ENCODE measurements around the gene CDK12.

CDK12 gene

GRCh38 chr17:39548494-39549225 lies 87.4 kb downstream of the CDK12 start:
- Histone ChIP-seq H2AFZ (ENCODE audit: low read length, unreplicated experiment) (no peak overlapping the region), H3K27me3 (ENCODE audit: insufficient read depth, low read length) (no peaks in the 10 kb centered on the region), H3K36me3 (ENCODE audit: insufficient read depth, low read length) (no peaks in the 10 kb centered on the region; the same call in 1 of the 2 replicates), H3K79me2 (ENCODE audit: control insufficient read depth, insufficient read depth, low read length, unreplicated experiment) (no peaks in the 10 kb centered on the region), H3K4me3 (ENCODE audit: low read depth, low read length) (no peak overlapping the region), H3K4me1 (ENCODE audit: control insufficient read depth, insufficient read depth, low read length, unreplicated experiment) (peaks cover 29% of the 10 kb centered on the region), H3K27ac (ENCODE audit: low read depth, low read length) (no peak overlapping the region)

GRCh38 chr17:39549747-39550573 lies 88.7 kb downstream of the CDK12 start:
- no peak overlapping the region for H3K4me3 ChIP-seq (ENCODE audit: low read depth, low read length)

GRCh38 chr17:39551879-39552278 lies 90.6 kb downstream of the CDK12 start:
- Histone ChIP-seq H3K4me3 (ENCODE audit: low read depth, low read length) (no peak overlapping the region), H3K4me1 (ENCODE audit: control insufficient read depth, insufficient read depth, low read length, unreplicated experiment) (peaks cover 35% of the 10 kb centered on the region), H2AFZ (ENCODE audit: low read length, unreplicated experiment) (no peak overlapping the region), H3K27me3 (ENCODE audit: insufficient read depth, low read length) (no peaks in the 10 kb centered on the region), H3K27ac (ENCODE audit: low read depth, low read length) (no peak overlapping the region), H3K79me2 (ENCODE audit: control insufficient read depth, insufficient read depth, low read length, unreplicated experiment) (no peaks in the 10 kb centered on the region), H3K36me3 (ENCODE audit: insufficient read depth, low read length) (no peaks in the 10 kb centered on the region; the same call in 1 of the 2 replicates)

More at GRCh38 chr17:39549747-39550573, 88.7 kb downstream of the CDK12 start:
- Histone ChIP-seq H3K4me1 (ENCODE audit: control insufficient read depth, insufficient read depth, low read length, unreplicated experiment) (peaks cover 35% of the 10 kb centered on the region), H3K27me3 (ENCODE audit: insufficient read depth, low read length) (no peaks in the 10 kb centered on the region), H3K27ac (ENCODE audit: low read depth, low read length) (no peak overlapping the region), H2AFZ (ENCODE audit: low read length, unreplicated experiment) (no peak overlapping the region), H3K36me3 (ENCODE audit: insufficient read depth, low read length) (no peaks in the 10 kb centered on the region; the same call in 1 of the 2 replicates), H3K79me2 (ENCODE audit: control insufficient read depth, insufficient read depth, low read length, unreplicated experiment) (no peaks in the 10 kb centered on the region)

- Histone ChIP-seq H3K36me3 (ENCODE audit: insufficient read depth, low read length) (no peaks in the 10 kb centered on the region; the same call in 1 of the 2 replicates), H3K4me1 (ENCODE audit: control insufficient read depth, insufficient read depth, low read length, unreplicated experiment) (peaks cover 30% of the 10 kb centered on the region), H3K27me3 (ENCODE audit: insufficient read depth, low read length) (no peaks in the 10 kb centered on the region), H3K27ac (ENCODE audit: low read depth, low read length) (no peak overlapping the region), H3K79me2 (ENCODE audit: control insufficient read depth, insufficient read depth, low read length, unreplicated experiment) (no peaks in the 10 kb centered on the region), H2AFZ (ENCODE audit: low read length, unreplicated experiment) (no peak overlapping the region), H3K4me3 (ENCODE audit: low read depth, low read length) (no peak overlapping the region)
Measured at GRCh38 chr17:39553341-39553945, 92.2 kb downstream of the CDK12 start.

GRCh38 chr17:39555368-39555767 lies 94.1 kb downstream of the CDK12 start:
- Histone ChIP-seq H3K4me3 (ENCODE audit: low read depth, low read length) (no peak overlapping the region), H3K4me1 (ENCODE audit: control insufficient read depth, insufficient read depth, low read length, unreplicated experiment) (peaks cover 26% of the 10 kb centered on the region), H3K36me3 (ENCODE audit: insufficient read depth, low read length) (no peaks in the 10 kb centered on the region; the same call in 1 of the 2 replicates), H2AFZ (ENCODE audit: low read length, unreplicated experiment) (no peak overlapping the region), H3K27ac (ENCODE audit: low read depth, low read length) (no peak overlapping the region), H3K79me2 (ENCODE audit: control insufficient read depth, insufficient read depth, low read length, unreplicated experiment) (no peaks in the 10 kb centered on the region), H3K27me3 (ENCODE audit: insufficient read depth, low read length) (no peaks in the 10 kb centered on the region)

- Histone ChIP-seq H2AFZ (ENCODE audit: low read length, unreplicated experiment) (no peak overlapping the region), H3K27me3 (ENCODE audit: insufficient read depth, low read length) (no peaks in the 10 kb centered on the region), H3K36me3 (ENCODE audit: insufficient read depth, low read length) (no peaks in the 10 kb centered on the region; the same call in 1 of the 2 replicates), H3K79me2 (ENCODE audit: control insufficient read depth, insufficient read depth, low read length, unreplicated experiment) (no peaks in the 10 kb centered on the region), H3K4me3 (ENCODE audit: low read depth, low read length) (no peak overlapping the region), H3K4me1 (ENCODE audit: control insufficient read depth, insufficient read depth, low read length, unreplicated experiment) (peaks cover 24% of the 10 kb centered on the region), H3K27ac (ENCODE audit: low read depth, low read length) (no peak overlapping the region)
Measured at GRCh38 chr17:39556423-39556822, 95.1 kb downstream of the CDK12 start.

- Histone ChIP-seq H3K27me3 (ENCODE audit: insufficient read depth, low read length) (no peaks in the 10 kb centered on the region), H3K4me3 (ENCODE audit: low read depth, low read length) (no peak overlapping the region), H3K27ac (ENCODE audit: low read depth, low read length) (no peak overlapping the region), H3K4me1 (ENCODE audit: control insufficient read depth, insufficient read depth, low read length, unreplicated experiment) (peaks cover 7% of the 10 kb centered on the region), H3K36me3 (ENCODE audit: insufficient read depth, low read length) (no peaks in the 10 kb centered on the region), H2AFZ (ENCODE audit: low read length, unreplicated experiment) (no peak overlapping the region), H3K79me2 (ENCODE audit: control insufficient read depth, insufficient read depth, low read length, unreplicated experiment) (no peaks in the 10 kb centered on the region)
Measured at GRCh38 chr17:39562395-39562794, 101.1 kb downstream of the CDK12 start.

GRCh38 chr17:39562976-39563375 lies 101.7 kb downstream of the CDK12 start:
- H2AFZ ChIP-seq (ENCODE audit: low read length, unreplicated experiment) = no peak overlapping the region
- H3K36me3 ChIP-seq (ENCODE audit: insufficient read depth, low read length) = no peaks in the 10 kb centered on the region
- H3K4me3 ChIP-seq (ENCODE audit: low read depth, low read length) = no peak overlapping the region
- H3K27ac ChIP-seq (ENCODE audit: low read depth, low read length) = no peak overlapping the region
- H3K27me3 ChIP-seq (ENCODE audit: insufficient read depth, low read length) = no peaks in the 10 kb centered on the region
- H3K79me2 ChIP-seq (ENCODE audit: control insufficient read depth, insufficient read depth, low read length, unreplicated experiment) = no peaks in the 10 kb centered on the region
- peaks cover 7% of the 10 kb centered on the region for H3K4me1 ChIP-seq (ENCODE audit: control insufficient read depth, insufficient read depth, low read length, unreplicated experiment)

GRCh38 chr17:39563476-39563875 lies 102.2 kb downstream of the CDK12 start:
- Histone ChIP-seq H3K4me3 (ENCODE audit: low read depth, low read length) (no peak overlapping the region), H3K27me3 (ENCODE audit: insufficient read depth, low read length) (no peaks in the 10 kb centered on the region), H3K27ac (ENCODE audit: low read depth, low read length) (no peak overlapping the region), H3K79me2 (ENCODE audit: control insufficient read depth, insufficient read depth, low read length, unreplicated experiment) (no peaks in the 10 kb centered on the region), H2AFZ (ENCODE audit: low read length, unreplicated experiment) (no peak overlapping the region), H3K4me1 (ENCODE audit: control insufficient read depth, insufficient read depth, low read length, unreplicated experiment) (peaks cover 7% of the 10 kb centered on the region), H3K36me3 (ENCODE audit: insufficient read depth, low read length) (no peaks in the 10 kb centered on the region)

GRCh38 chr17:39564211-39564848 lies 103.0 kb downstream of the CDK12 start:
- no peak overlapping the region for H2AFZ ChIP-seq (ENCODE audit: low read length, unreplicated experiment)
- H3K79me2 ChIP-seq (ENCODE audit: control insufficient read depth, insufficient read depth, low read length, unreplicated experiment) = no peaks in the 10 kb centered on the region
- no peaks in the 10 kb centered on the region for H3K36me3 ChIP-seq (ENCODE audit: insufficient read depth, low read length)
- peaks cover 7% of the 10 kb centered on the region for H3K4me1 ChIP-seq (ENCODE audit: control insufficient read depth, insufficient read depth, low read length, unreplicated experiment)
- H3K4me3 ChIP-seq (ENCODE audit: low read depth, low read length) = no peak overlapping the region
- no peak overlapping the region for H3K27ac ChIP-seq (ENCODE audit: low read depth, low read length)
- no peaks in the 10 kb centered on the region for H3K27me3 ChIP-seq (ENCODE audit: insufficient read depth, low read length)

Data from ACC112 (cell line).